ENCODE measurements around the gene UBE2M.
"Not testable (repeated sequence)": the region's sequence is repeated elsewhere in the genome, so short reads cannot be mapped to it uniquely, and the experiment has no call there.

The UBE2M gene

DNA sequence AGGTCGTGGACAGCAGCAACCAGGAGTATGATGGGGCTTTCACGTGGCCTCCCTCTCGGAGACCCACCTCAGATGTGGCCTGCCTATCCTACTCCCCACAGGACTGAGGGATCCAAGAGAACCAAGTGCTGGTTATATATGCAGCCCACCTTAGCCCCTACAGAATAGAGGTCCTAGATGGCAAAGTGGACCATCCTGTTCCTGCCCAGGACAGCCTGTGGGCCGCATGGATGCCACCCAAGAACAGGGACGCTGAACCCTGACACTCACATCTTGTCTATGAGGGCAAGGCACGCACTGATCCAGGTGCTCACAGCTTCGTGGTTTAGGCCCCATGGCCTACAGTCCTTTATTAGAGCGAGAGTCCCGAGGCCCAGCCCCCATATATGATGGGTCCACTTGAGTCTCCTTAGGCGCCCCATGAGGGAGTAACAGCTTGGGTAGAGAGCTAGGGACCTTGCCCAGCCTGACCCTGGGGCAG lies 45.2 kb downstream of the UBE2M start:
- peaks cover 13% of the 10 kb centered on the region for H3K36me3 ChIP-seq
- TF ChIP-seq, protein P1, sequence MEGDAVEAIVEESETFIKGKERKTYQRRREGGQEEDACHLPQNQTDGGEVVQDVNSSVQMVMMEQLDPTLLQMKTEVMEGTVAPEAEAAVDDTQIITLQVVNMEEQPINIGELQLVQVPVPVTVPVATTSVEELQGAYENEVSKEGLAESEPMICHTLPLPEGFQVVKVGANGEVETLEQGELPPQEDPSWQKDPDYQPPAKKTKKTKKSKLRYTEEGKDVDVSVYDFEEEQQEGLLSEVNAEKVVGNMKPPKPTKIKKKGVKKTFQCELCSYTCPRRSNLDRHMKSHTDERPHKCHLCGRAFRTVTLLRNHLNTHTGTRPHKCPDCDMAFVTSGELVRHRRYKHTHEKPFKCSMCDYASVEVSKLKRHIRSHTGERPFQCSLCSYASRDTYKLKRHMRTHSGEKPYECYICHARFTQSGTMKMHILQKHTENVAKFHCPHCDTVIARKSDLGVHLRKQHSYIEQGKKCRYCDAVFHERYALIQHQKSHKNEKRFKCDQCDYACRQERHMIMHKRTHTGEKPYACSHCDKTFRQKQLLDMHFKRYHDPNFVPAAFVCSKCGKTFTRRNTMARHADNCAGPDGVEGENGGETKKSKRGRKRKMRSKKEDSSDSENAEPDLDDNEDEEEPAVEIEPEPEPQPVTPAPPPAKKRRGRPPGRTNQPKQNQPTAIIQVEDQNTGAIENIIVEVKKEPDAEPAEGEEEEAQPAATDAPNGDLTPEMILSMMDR (IDR thresholded peaks at IDR 0.05; ENCODE audit: low read depth, low read length): no peak
- DNase-seq: no peak
- no peaks in the 10 kb centered on the region for H3K27me3 ChIP-seq (ENCODE audit: insufficient read depth, low read depth, severe bottlenecking)
- H3K4me3 ChIP-seq (ENCODE audit: low read depth, low read length): no peak overlapping the region
- no peaks in the 10 kb centered on the region for H3K9me3 ChIP-seq (ENCODE audit: severe bottlenecking)
- H3K27ac ChIP-seq: peak overlapping the region; percentile 88

DNA sequence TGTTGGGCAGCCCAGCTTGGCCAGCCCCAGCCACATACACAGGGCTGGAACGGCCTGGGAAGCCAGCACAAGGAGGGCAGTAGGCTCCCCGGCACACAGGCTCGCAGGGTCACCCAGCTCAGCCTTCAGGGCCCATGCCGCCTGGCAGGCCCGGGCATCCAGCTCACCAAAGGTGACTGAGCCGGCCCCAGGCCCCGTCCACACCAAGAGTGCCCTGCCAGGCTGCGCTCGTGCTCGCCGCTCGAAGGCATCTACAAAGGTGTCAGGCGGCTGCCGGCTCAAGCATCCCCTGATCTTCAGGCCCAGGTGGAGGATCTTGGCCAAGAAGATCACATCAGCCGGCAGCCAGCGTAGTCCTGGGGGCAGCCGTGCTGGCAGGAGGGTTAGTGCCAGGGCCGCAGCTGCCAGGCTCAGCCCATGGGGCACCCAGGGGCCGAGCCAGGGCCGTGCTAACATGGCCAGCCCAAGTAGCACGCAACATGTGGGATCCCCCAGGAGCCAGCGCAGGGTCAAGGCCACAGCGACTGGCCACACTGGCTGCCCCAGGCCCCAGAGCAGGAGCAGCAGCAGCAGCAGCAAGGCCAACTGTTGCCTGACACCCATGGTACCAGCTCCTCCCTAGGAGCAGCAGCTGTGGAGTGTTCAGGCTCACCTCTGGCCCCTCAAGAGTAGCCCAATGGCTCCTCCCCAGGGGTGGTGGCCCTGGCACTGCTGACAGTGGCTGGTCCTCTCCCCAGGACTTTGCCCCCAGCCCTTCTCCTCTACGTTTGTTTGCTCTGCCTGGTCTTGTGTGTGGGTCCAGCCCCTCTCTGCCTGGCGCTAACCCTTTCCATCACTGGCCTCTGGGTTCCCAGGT lies 46.8 kb downstream of the UBE2M start, which contains the start of gene SLC27A5:
SLC27A5 (minus strand) TSS at position 640 of the 856 bp plus-strand sequence; CDS start at position 603, 37 bp downstream.
- H3K27ac ChIP-seq: no peak within 1 kb of the TSS
- peaks cover 10% of the 10 kb centered on the region for H3K36me3 ChIP-seq
- TF ChIP-seq, protein P1 (IDR thresholded peaks at IDR 0.05; ENCODE audit: low read depth, low read length): no peak
- no peak within 1 kb of the TSS for H3K4me3 ChIP-seq (ENCODE audit: low read depth, low read length)
- DNase-seq: no peak
- no peaks in the 10 kb centered on the region for H3K27me3 ChIP-seq (ENCODE audit: insufficient read depth, low read depth, severe bottlenecking)
- H3K9me3 ChIP-seq (ENCODE audit: severe bottlenecking): no peaks in the 10 kb centered on the region

DNA sequence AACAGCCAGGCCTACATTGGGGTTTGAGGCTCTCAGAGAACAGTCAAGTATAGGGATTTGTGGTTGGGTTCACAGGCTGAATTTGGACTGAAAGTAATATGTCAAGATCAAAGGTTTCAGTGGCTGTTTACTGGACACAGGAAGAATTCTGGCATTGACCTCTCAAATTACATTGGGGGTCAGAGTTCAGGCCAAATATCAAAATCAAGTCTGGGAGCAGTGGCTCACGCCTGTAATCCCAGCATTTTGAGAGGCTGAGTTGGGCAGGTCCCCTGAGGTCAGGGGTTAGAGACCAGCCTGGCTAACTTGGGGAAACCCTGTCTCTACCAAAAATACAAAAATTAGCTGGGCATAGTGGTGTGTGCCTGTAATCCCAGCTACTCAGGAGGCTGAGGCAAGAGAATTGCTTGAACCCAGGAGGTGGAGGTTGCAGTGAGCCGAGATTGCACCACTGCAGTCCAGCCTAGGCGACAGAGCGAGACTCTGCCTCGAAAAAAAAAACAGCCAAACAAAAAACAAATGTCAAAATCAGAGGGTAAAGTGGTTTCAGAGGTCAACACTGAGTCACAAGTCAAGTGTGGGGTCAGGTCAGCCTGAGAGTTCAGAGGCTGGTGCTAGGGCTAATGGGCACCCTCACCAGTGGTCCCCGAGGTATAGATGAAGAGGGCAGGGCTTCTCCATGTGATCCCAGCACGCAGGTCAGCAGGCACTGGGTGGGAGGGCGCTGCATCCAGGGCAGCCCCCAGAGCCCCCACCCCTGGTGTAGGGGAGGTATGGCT lies 48.1 kb downstream of the UBE2M start:
- no peak overlapping the region for H3K27ac ChIP-seq
- H3K36me3 ChIP-seq: peaks cover under 1% of the 10 kb centered on the region; the same call in 1 of the 2 replicates
- no peak overlapping the region for H3K4me3 ChIP-seq (ENCODE audit: low read depth, low read length)
- no peak for DNase-seq
- TF ChIP-seq, protein P1 (IDR thresholded peaks at IDR 0.05; ENCODE audit: low read depth, low read length): no peak
- H3K27me3 ChIP-seq (ENCODE audit: insufficient read depth, low read depth, severe bottlenecking): no peaks in the 10 kb centered on the region
- no peaks in the 10 kb centered on the region for H3K9me3 ChIP-seq (ENCODE audit: severe bottlenecking)

DNA sequence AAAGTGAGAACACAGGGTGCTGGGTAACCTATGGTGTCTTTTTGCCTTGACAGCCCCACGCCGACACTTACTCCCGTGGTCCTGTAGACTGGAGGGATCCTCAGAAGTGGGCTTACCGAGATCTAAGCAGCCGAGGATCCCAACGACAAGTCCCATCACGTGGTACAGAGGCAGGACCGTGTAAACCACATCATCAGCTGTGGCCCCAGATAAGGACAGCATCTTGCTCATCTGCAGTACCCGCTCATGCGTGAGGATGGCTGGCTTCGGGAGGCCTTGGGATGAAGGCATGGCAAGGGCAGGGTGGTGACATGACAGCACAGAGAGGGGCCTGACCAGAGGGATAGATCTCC lies 48.7 kb downstream of the UBE2M start:
- no peak for DNase-seq
- Histone ChIP-seq H3K27me3 (ENCODE audit: insufficient read depth, low read depth, severe bottlenecking) (no peaks in the 10 kb centered on the region), H3K36me3 (no peaks in the 10 kb centered on the region), H3K4me3 (ENCODE audit: low read depth, low read length) (no peak overlapping the region), H3K27ac (no peak overlapping the region), H3K9me3 (ENCODE audit: severe bottlenecking) (no peaks in the 10 kb centered on the region)
- TF ChIP-seq, protein P1 (IDR thresholded peaks at IDR 0.05; ENCODE audit: low read depth, low read length): no peak

DNA sequence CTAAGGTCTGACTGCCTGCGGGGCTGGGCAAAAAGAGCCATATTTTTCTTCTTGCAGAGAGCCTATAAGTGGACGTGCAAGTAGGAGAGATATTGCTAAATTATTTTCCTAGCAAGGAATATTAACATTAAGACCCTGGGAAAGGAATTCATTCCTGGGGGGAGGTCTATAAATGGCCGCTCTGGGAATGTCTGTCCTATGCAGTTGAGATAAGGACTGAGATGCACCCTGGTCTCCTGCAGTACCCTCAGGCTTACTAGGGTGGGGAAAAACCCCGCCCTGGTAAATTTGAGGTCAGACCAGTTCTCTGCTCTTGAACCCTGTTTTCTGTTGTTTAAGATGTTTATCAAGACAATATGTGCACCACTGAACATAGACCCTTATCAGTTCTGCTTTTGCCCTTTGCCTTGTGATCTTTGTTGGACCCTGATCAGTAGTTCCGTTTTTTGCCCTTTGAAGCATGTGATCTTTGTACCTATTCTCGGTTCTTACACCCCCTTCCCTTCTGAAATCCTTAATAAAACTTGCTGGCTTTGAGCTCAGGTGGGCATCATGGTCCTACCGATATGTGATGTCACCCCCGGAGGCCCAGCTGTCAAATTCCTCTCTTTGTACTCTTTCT lies 50.7 kb downstream of the UBE2M start:
- DNase-seq: not testable (repeated sequence)

More for the DNA sequence above, 50.7 kb downstream of the UBE2M start:
- H3K4me3 ChIP-seq (ENCODE audit: low read depth, low read length); H3K27ac ChIP-seq; H3K9me3 ChIP-seq (ENCODE audit: severe bottlenecking); H3K27me3 ChIP-seq (ENCODE audit: insufficient read depth, low read depth, severe bottlenecking); H3K36me3 ChIP-seq: not testable (repeated sequence)

All from WERI-Rb-1 (cell line).